HL-60 (cell line): ENCODE measurements around the gene C17orf67.

Source experiments
- CTCF ChIP-seq: IDR thresholded peaks from one replicate; pipeline ENCODE4 v1.5.1; 2011; ENCODE audit warnings: low read length, control low read depth, inconsistent platforms; ENCODE audit not compliant: insufficient read depth
- GABPA ChIP-seq: IDR thresholded peaks from 2 replicates; pipeline ENCODE4 v1.6.1; 2012; ENCODE audit warnings: low read depth
- POLR2AphosphoS5 ChIP-seq: IDR thresholded peaks from 2 replicates; pipeline ENCODE4 v1.6.1; 2012; ENCODE audit warnings: low read depth
- REST ChIP-seq: IDR thresholded peaks from 2 replicates; pipeline ENCODE4 v1.6.1; 2012; ENCODE audit warnings: low read depth; ENCODE audit not compliant: insufficient replicate concordance

GRCh38 chr17:56815711-56816110, 18.0 kb downstream of the C17orf67 start:
- TF ChIP-seq CTCF (no peak), POLR2AphosphoS5 (no peak), REST (no peak), GABPA (no peak)
